ENCODE results near the gene PPP1R12B.
A peak's percentile ranks its signal among the peaks of the same experiment; 100 is the strongest.
"Not testable (repeated sequence)": the region's sequence is repeated elsewhere in the genome, so short reads cannot be mapped to it uniquely, and the experiment has no call there.

The PPP1R12B gene

DNA sequence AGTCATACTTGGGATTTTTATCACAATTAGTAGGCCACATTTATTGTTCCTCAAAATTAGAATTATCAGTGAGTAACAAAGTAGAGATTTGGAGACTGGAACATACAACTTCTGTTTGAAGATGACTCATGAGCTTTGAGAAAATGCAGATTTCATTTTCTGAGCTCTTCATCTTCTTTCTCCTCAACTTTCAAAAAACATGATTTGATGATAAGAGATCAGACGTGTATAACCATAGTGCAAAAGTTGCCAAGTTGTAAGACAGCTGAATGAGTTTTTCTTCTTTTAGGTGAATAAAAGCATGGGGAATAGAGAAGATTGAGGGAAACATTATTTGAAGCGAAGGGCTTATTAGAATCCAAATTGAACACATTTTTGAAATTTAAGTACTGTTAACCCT is 58.4 kb downstream of the PPP1R12B start:
- not testable (repeated sequence) for DNase-seq

GRCh38 chr1:202407378-202407777 is 58.9 kb downstream of the PPP1R12B start:
- DNase-seq, result not testable (repeated sequence)

DNA sequence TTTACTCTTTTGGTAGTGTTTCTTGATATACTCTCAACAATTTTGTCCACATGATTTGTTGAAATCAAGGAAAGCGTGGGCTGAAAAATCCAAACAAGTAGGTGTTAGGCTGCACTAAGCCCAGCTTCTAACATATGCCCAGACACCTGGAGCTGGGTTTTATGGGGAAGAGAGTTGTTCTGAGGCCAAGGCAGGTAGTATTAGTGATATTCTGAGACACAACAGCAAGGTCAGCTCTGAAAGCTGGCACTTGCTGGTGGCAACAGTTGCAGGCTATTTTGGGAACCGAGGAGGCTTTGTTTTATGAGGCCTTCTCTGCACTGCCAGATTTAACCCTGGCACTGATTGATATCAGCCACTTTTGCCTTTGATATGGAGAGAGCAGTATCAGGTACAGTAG is 61.8 kb downstream of the PPP1R12B start:
- not testable (repeated sequence) for DNase-seq

DNA sequence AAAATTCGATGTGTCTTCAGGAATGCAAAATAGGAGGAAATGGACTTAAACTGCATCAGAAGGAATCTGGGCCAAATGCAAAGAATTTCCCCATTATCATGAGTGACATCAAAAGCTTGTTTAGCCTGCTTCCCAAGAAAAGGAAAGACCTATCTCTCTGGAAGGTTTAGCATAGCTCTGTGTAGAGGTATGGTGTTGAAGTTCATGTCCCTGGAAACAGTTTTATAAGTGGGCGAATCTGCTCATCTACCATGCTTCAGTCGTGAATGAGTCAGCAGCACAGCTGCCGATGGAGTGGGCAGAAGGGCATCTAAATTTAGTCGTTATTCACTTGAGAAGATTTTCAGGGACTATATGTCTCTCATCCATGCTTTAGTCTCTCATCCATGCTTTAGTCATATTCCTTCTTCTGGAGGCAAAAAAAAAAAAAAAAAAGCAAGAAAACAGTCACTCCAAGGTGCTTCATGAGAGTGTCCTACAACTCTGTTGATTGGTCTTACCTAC is 62.4 kb downstream of the PPP1R12B start:
- DNase-seq, result peak; percentile 13

GRCh38 chr1:202411422-202411821 is 62.9 kb downstream of the PPP1R12B start:
- DNase-seq, result no peak

DNA sequence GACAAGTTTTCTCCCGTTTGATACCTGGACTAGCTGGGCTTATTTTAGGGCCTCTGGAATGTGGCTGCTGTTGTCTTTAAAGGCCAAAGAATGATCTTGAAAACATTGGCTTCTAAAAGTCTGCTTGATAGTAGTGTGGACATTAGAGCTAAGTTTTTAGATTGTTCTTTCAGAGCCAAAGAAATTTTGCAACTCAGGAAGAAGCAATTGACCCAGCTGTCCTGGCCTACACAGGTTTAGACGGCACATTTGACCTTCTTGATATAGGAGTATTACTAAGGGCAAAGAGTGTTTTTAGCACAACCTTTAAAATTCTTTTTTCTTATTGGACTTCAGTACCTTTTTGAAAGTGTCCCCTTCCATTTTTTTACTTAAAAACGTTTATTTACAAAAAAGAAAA is 63.9 kb downstream of the PPP1R12B start:
- DNase-seq, result not testable (repeated sequence)

DNA sequence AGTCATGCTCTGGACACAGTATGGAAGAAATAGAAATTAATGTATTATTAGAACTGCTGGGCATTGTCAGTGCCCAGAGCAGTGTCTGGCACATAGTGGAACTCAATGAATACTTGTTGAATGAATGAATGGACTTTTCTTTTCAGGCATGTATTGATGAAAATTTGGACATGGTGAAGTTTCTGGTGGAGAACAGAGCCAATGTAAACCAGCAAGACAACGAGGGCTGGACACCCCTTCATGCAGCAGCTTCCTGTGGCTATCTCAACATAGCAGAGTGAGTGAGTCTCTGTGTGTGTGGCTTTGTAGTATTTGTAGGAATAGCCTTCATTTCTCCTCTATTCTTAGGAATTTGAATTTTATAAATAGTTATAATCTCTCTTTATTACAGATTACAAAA is 68.1 kb downstream of the PPP1R12B start:
- DNase-seq, result no peak

DNA sequence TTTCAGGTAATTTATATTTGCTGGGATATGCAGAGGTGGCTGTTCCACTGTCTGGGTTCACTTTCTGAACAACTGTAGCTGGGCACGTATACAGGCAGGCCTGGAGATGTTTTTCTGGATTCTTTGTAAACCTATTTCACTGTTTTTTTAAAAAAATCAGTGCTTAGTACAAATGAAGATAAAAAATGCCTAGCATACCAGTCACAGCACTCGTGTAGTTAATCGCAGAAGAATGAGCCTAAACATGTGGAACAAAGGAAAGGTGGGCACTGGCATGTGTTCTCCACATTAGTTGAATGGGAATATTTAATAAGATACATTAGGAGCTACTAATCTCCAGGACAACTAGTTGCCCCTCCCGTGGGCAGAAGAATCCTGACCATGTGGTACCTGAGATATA is 68.6 kb downstream of the PPP1R12B start:
- DNase-seq, result not testable (repeated sequence)

- not testable (repeated sequence) for DNase-seq
Observed at GRCh38 chr1:202417762-202418201, 69.3 kb downstream of the PPP1R12B start.

DNA sequence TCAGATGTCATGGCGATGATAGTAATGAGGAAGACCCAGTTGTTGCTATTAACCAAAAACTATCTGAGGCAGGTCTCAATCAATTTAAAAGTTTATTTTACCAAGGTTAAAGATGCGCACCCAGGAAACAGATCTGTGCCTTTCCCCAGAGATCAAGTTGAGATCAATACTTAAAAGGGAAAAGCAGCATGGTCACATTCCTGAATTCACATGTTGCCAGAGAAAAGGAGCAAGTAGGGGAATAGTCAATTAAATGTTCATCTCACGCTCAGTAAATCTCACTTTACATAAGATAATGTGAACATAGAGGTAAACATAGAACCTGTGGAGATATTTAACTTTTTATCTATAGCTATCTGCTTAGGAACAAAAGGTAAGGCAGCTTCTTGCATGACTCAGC is 71.2 kb downstream of the PPP1R12B start:
- DNase-seq, result not testable (repeated sequence)

- DNase-seq, result not testable (repeated sequence)
Observed at GRCh38 chr1:202420422-202421094, 72.1 kb downstream of the PPP1R12B start.

GRCh38 chr1:202422709-202423108 is 74.2 kb downstream of the PPP1R12B start:
- not testable (repeated sequence) for DNase-seq

- DNase-seq, result not testable (repeated sequence)
Observed at GRCh38 chr1:202424260-202424659, 75.8 kb downstream of the PPP1R12B start.

DNA sequence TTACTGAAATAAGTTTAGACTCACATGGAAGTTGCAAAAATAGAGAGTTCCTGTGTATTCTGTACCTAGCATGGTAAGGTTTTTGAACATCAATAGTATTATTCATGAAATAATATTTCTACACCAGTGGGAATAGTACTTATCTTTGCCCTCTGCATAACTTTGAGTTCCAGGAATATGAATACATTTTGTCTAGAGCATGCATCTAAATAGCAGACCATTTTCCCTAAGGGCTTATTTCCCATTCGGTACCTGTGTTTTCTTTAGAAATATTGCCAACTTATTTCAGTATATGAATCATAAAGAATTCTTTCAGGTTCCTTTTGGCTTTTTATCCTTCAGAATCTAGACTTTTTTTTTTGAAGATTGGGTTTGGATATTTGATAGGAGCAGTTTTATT is 81.6 kb downstream of the PPP1R12B start:
- DNase-seq, result not testable (repeated sequence)

DNA sequence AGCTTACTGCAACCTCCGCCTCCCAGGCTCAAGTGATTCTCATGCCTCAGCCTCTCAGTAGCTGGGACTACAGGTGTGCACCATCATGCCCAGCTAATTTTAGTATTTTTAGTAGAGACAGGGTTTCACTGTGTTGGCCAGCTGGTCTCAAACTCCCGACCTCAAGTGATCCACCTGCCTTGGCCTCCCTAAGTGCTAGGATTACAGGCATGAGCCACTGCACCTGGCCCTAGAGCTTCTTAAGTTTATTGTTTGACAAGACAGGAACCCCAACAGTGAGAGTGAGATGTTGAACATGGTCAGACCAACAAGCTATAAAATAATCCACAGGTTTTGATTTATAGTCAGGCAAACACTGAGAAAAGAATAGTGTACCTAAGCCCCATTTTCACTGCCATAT is 83.8 kb downstream of the PPP1R12B start:
- DNase-seq, result not testable (repeated sequence)

- no peak for DNase-seq
Observed at GRCh38 chr1:202433155-202434043, 84.9 kb downstream of the PPP1R12B start.

GRCh38 chr1:202434059-202434458 is 85.6 kb downstream of the PPP1R12B start:
- no peak for DNase-seq

- no peak for DNase-seq
Observed at GRCh38 chr1:202438393-202439174, 90.1 kb downstream of the PPP1R12B start.

- no peak for DNase-seq
Observed at GRCh38 chr1:202439308-202439707, 90.8 kb downstream of the PPP1R12B start.

- DNase-seq, result not testable (repeated sequence)
Observed at GRCh38 chr1:202448140-202448539, 99.6 kb downstream of the PPP1R12B start.

DNA sequence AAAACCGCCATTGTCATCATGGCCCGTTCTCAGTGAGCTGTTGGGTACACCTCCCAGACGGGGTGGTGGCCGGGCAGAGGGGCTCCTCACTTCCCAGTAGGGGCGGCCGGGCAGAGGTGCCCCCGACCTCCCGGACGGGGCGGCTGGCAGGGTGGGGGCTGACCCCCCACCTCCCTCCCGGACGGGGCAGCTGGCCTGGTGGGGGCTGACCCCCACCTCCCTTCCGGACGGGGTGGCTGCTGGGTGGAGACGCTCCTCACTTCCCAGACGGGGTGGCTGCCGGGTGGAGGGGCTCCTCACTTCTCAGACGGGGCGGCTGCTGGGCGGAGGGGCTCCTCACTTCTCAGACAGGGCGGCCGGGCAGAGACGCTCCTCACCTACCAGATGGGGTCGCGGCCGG is 103.1 kb downstream of the PPP1R12B start:
- not testable (repeated sequence) for DNase-seq

DNA sequence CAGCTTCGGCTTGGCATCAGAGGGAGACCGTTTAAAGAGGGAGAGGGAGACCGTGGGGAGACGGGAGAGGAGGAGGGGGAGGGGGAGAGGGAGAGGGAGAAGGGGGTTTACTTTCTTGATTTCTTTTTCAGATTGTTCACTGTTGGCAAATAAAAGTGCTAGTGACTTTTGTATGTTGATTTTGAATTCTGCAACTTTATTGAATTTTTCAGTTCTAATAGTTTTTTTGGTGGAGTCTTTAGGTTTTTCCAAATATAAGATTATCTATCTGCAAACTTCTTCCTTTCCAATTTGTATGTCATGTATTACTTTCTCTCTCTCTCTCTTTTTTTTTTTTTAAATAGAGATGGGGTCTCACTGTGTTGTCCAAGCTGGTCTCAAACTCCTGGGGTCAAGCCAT is 104.0 kb downstream of the PPP1R12B start:
- DNase-seq, result no peak

Measured in NCI-H446 treated with DMSO at 0.1 percent for 48 hours (cell line).